ENCODE measurements around the gene RASD1.

GRCh38 chr17:17474341-17474740, 21.9 kb downstream of the RASD1 start:
- no peak for TF ChIP-seq CTCF (conservative IDR thresholded peaks at IDR 0.05)
- TF ChIP-seq EZH2 (IDR thresholded peaks at IDR 0.05; ENCODE audit: low read depth) = no peak

Data from PC-9 (cell line).